IMR-90 (cell line): ENCODE results near the gene QKI. TPM values are rescaled to one million over a fixed set of nuclear protein-coding genes. Genes with fewer than 3 reads are reported as not detected.

Source experiments
- ATAC-seq: fragments of 200-7000 bp; cut with Tn5 transposase; 2 replicates; pipeline ENCODE4 v1.9.1; 2020; ENCODE audit warnings: low read depth, mild to moderate bottlenecking, moderate library complexity
- Bru-seq: library from RNA; stranded (reverse); fragments of 400-500 nt; gene quantifications from one replicate; lab custom pipeline; 2021; lab: Mats Ljungman, UMichigan
- BruChase-seq, 2 experiments: library from RNA; stranded (reverse); fragments of 400-500 nt; gene quantifications; one replicate each; lab custom pipeline; 2021; lab: Mats Ljungman, UMichigan
- BruUV-seq: library from RNA; stranded (reverse); fragments of 400-500 nt; replicated peaks from 2 replicates; lab custom pipeline; 2021; lab: Mats Ljungman, UMichigan
- CTCF ChIA-PET: fragments of 300-600 bp; formaldehyde crosslinking; extraction: SDS; loops from one replicate; lab custom pipeline; 2021; ENCODE audit warnings: antibody characterized with exemption; lab: Yijun Ruan, JAX
- POLR2A ChIA-PET: fragments of 300-600 bp; sonication (Branson Sonifier 250); formaldehyde crosslinking; loops from one replicate; lab custom pipeline; 2022; ENCODE audit warnings: antibody characterized with exemption; ENCODE audit not compliant: unreplicated experiment; lab: Charles Lee
- DNase-seq: peaks from one replicate; pipeline ENCODE4 v3.0.0; 2013
- H2AFZ ChIP-seq: replicated peaks from 2 replicates; pipeline ENCODE3; 2013; ENCODE audit warnings: low read length, mild to moderate bottlenecking; ENCODE audit not compliant: poor library complexity
- H2AK5ac ChIP-seq: 2 replicates; pipeline ENCODE4 v1.6.1; 2013; ENCODE audit warnings: low read depth, low read length, inconsistent platforms
- H2AK9ac ChIP-seq: replicated peaks from 2 replicates; pipeline ENCODE3; 2013; ENCODE audit warnings: mild to moderate bottlenecking, low read depth, low read length, moderate library complexity; ENCODE audit not compliant: poor library complexity
- H2BK120ac ChIP-seq: 2 replicates; pipeline ENCODE4 v1.6.1; 2013; ENCODE audit warnings: low read depth, low read length, inconsistent platforms
- H2BK15ac ChIP-seq: 3 replicates; pipeline ENCODE4 v1.6.1; 2013; ENCODE audit warnings: low read depth, low read length, inconsistent platforms
- H2BK20ac ChIP-seq: 2 replicates; pipeline ENCODE4 v1.6.1; 2013; ENCODE audit warnings: low read depth, mild to moderate bottlenecking, inconsistent platforms, low read length, moderate library complexity
- H2BK5ac ChIP-seq: 2 replicates; pipeline ENCODE4 v1.6.1; 2013; ENCODE audit warnings: mild to moderate bottlenecking, low read depth, low read length, inconsistent platforms; ENCODE audit not compliant: poor library complexity, severe bottlenecking
- H3K14ac ChIP-seq: replicated peaks from 2 replicates; pipeline ENCODE4 v1.6.1; 2013; ENCODE audit warnings: low read depth, low read length, inconsistent platforms
- H3K18ac ChIP-seq: 2 replicates; pipeline ENCODE4 v1.6.1; 2013; ENCODE audit warnings: low read depth, low read length, control low read depth
- H3K23ac ChIP-seq: 2 replicates; pipeline ENCODE4 v1.6.1; 2013; ENCODE audit warnings: low read depth, low read length, inconsistent platforms
- H3K27ac ChIP-seq: 2 replicates; pipeline ENCODE4 v1.5.1; 2013; ENCODE audit warnings: mild to moderate bottlenecking, control low read depth, low read length; ENCODE audit not compliant: insufficient read depth
- H3K27me3 ChIP-seq: 2 replicates; pipeline ENCODE4 v1.6.1; 2013; ENCODE audit warnings: low read length; ENCODE audit not compliant: control insufficient read depth, insufficient read depth
- H3K36me3 ChIP-seq: 2 replicates; pipeline ENCODE4 v1.6.1; 2013; ENCODE audit warnings: low read length, mixed read lengths; ENCODE audit not compliant: control insufficient read depth, insufficient read depth
- H3K4ac ChIP-seq: 2 replicates; pipeline ENCODE4 v1.6.1; 2013; ENCODE audit warnings: low read depth, low read length, inconsistent platforms
- H3K4me1 ChIP-seq: 2 replicates; pipeline ENCODE4 v1.6.1; 2013; ENCODE audit warnings: low read length, mixed read lengths; ENCODE audit not compliant: control insufficient read depth, insufficient read depth
- H3K4me2 ChIP-seq: 2 replicates; pipeline ENCODE4 v1.6.1; 2013; ENCODE audit warnings: low read depth, mild to moderate bottlenecking, control low read depth, low read length, moderate library complexity
- H3K4me3 ChIP-seq: 2 replicates; pipeline ENCODE4 v1.5.1; 2013; ENCODE audit warnings: low read depth, mild to moderate bottlenecking, control low read depth, low read length, moderate library complexity; ENCODE audit not compliant: insufficient read depth
- H3K56ac ChIP-seq: 2 replicates; pipeline ENCODE4 v1.6.1; 2013; ENCODE audit warnings: low read length, inconsistent platforms; ENCODE audit not compliant: insufficient read depth; ENCODE audit errors: extremely low read depth
- H3K79me1 ChIP-seq, 2 experiments: 2 replicates each; pipeline ENCODE4 v1.6.1; 2013; ENCODE audit warnings: low read length in 2 of 2, inconsistent platforms in 1 of 2, low read depth in 1 of 2
- H3K9ac ChIP-seq: 2 replicates; pipeline ENCODE4 v1.6.1; 2013; ENCODE audit warnings: low read depth, low read length, control low read depth
- H3K9me1 ChIP-seq: 2 replicates; pipeline ENCODE4 v1.6.1; 2013; ENCODE audit warnings: low read length, inconsistent platforms; ENCODE audit not compliant: insufficient read depth
- H3K9me3 ChIP-seq: 2 replicates; pipeline ENCODE4 v1.6.1; 2013; ENCODE audit warnings: low read length; ENCODE audit not compliant: control insufficient read depth, insufficient read depth
- H4K20me1 ChIP-seq: 2 replicates; pipeline ENCODE4 v1.6.1; 2013; ENCODE audit warnings: low read length, inconsistent platforms; ENCODE audit not compliant: insufficient read depth
- H4K5ac ChIP-seq: 2 replicates; pipeline ENCODE4 v1.6.1; 2013; ENCODE audit warnings: mild to moderate bottlenecking, low read depth, low read length, control low read depth
- H4K8ac ChIP-seq, 2 experiments: 2 replicates each; pipeline ENCODE4 v1.6.1; 2013; ENCODE audit warnings: low read depth in 2 of 2, low read length in 2 of 2, control low read depth in 1 of 2, inconsistent platforms in 1 of 2
- H4K91ac ChIP-seq: 2 replicates; pipeline ENCODE4 v1.6.1; 2013; ENCODE audit warnings: low read depth, low read length, inconsistent platforms; ENCODE audit not compliant: insufficient read depth
- BHLHE40 ChIP-seq: fragments of 150-350 bp; IDR thresholded peaks from 2 replicates; pipeline ENCODE4 v1.6.1; 2016; ENCODE audit warnings: mild to moderate bottlenecking, low read depth, low read length
- CEBPB ChIP-seq: IDR thresholded peaks from 2 replicates; pipeline ENCODE4 v1.6.1; 2012; ENCODE audit warnings: low read depth, low read length, improper control_type of control experiment
- CHD1 ChIP-seq: IDR thresholded peaks from 2 replicates; pipeline ENCODE4 v1.6.1; 2012; ENCODE audit warnings: low read depth, low read length, improper control_type of control experiment
- FOS ChIP-seq: fragments of 150-350 bp; IDR thresholded peaks from 2 replicates; pipeline ENCODE4 v1.6.1; 2016; ENCODE audit warnings: low read depth, low read length
- MAZ ChIP-seq: IDR thresholded peaks from 2 replicates; pipeline ENCODE4 v1.6.1; 2012; ENCODE audit warnings: low read depth, mild to moderate bottlenecking, low read length, improper control_type of control experiment, moderate library complexity, borderline replicate concordance
- MXI1 ChIP-seq: IDR thresholded peaks from 2 replicates; pipeline ENCODE4 v1.6.1; 2012; ENCODE audit warnings: low read depth, mild to moderate bottlenecking, low read length, moderate library complexity, borderline replicate concordance
- NFE2L2 ChIP-seq: fragments of 150-350 bp; IDR thresholded peaks from 2 replicates; pipeline ENCODE4 v1.6.1; 2016; ENCODE audit warnings: low read depth, mild to moderate bottlenecking, low read length
- POLR2A ChIP-seq: IDR thresholded peaks from 2 replicates; pipeline ENCODE4 v1.6.1; 2012; ENCODE audit warnings: mild to moderate bottlenecking, low read depth, low read length
- RCOR1 ChIP-seq: IDR thresholded peaks from 2 replicates; pipeline ENCODE4 v1.6.1; 2012; ENCODE audit warnings: mild to moderate bottlenecking, low read length, improper control_type of control experiment; ENCODE audit not compliant: insufficient replicate concordance
- RFX5 ChIP-seq: IDR thresholded peaks from 2 replicates; pipeline ENCODE4 v1.8.0; 2012; ENCODE audit warnings: low read depth, mild to moderate bottlenecking, low read length, moderate library complexity
- WGBS, 2 experiments: methylation state at CpG; one replicate each; pipeline versions ENCODE4 v1.1.5 to v1.1.7; 2013; ENCODE audit warnings: missing lambda C conversion rate in 2 of 2; ENCODE audit not compliant: insufficient read length in 1 of 2; ENCODE audit errors: extremely low coverage in 2 of 2; 5-methylcytosine and 5-hydroxymethylcytosine counted together
- dilution Hi-C: fragments of 300-500 bp; cut with HindIII; formaldehyde crosslinking; loops from one replicate; pipeline ENCODE4 v1.14.3; 2018; ENCODE audit warnings: low sequenced_read_pairs; ENCODE audit not compliant: unreplicated experiment
- in situ Hi-C: fragments of 300-500 bp; cut with MboI; formaldehyde crosslinking; loops from 3 replicates; pipeline ENCODE4 v1.14.3; 2019; ENCODE audit warnings: low sequenced_read_pairs, inconsistent platforms, mixed read lengths
- intact Hi-C: fragments of 100-400 bp; cut with micrococcal nuclease; formaldehyde crosslinking; loops from 2 replicates; pipeline ENCODE4 v1.10.0; 2022
- long read RNA-seq: library from polyadenylated mRNA; unstranded; transcript quantifications from one replicate; pipeline ENCODE4 v2.0.0, GENCODE V29; 2021; ENCODE audit not compliant: unreplicated experiment
- polyA plus RNA-seq, 3 experiments: library from polyadenylated mRNA; depleted of rRNA; stranded (reverse); fragments of >200 nt; gene quantifications; 2 replicates each; pipeline ENCODE4 v1.2.3, GENCODE V29; 2012; ENCODE audit warnings: low replicate concordance in 1 of 3
- total RNA-seq: library from RNA; depleted of rRNA; stranded (reverse); fragments of >200 nt; gene quantifications from 2 replicates; pipeline ENCODE4 v1.2.3, GENCODE V29; 2012; rRNA removed
- TF ChIP-seq, protein P1 (sequence below): fragments of 150-350 bp; IDR thresholded peaks from 2 replicates; pipeline ENCODE4 v1.6.1; 2016; ENCODE audit warnings: low read depth, mild to moderate bottlenecking, low read length, moderate library complexity, borderline replicate concordance
- TF ChIP-seq, protein P2 (sequence below): conservative IDR thresholded peaks from 2 replicates; pipeline ENCODE4 v1.5.1; 2012; ENCODE audit warnings: mild to moderate bottlenecking, low read depth, low read length, improper control_type of control experiment

The QKI gene
- total RNA-seq (171 and 232 TPM in 2 replicates), polyA plus RNA-seq (2012; rRNA removed) (106 and 112 TPM in 2 replicates), Bru-seq, nascent RNA (percentile 95 among the genes with signal in this experiment), BruChase-seq, experiment 1, labeled RNA remaining after a 6-hour chase (percentile 85 among the genes with signal in this experiment), BruChase-seq, experiment 2, labeled RNA remaining after a 2-hour chase (percentile 87 among the genes with signal in this experiment)
- 54.2 and 59.7 TPM in 2 replicates for polyA plus RNA-seq (2012; cell fraction: cytosol; rRNA removed)
- polyA plus RNA-seq (2012; cell fraction: nucleus; rRNA removed; ENCODE audit: low replicate concordance) = 57.1 and 121 TPM in 2 replicates
- long read RNA-seq, full-length matches to known transcripts = 56 of 80 reads
- long read RNA-seq, partial matches to known transcripts = 12 of 80 reads
- long read RNA-seq, other reads (novel, unspliced or antisense) = 12 of 80 reads

GRCh38 chr6:163414117-163414945, at the start of gene QKI:
TSS of gene QKI (plus strand) at chr6:163414718. CDS start at chr6:163415194, 476 bp downstream.
- H3K9me3 ChIP-seq = no peaks in the 10 kb centered on the region
- in situ Hi-C loops (loop anchor here (25.0 kb wide), 1 partner anchor 2002 kb away; no protein-coding TSS in a partner anchor), intact Hi-C loops (loop anchor here (2.0 to 10.0 kb wide), 4 partner anchors 450 to 1830 kb away; no protein-coding TSS in a partner anchor), dilution Hi-C loops (no loop called here)
- peak within 1 kb of the TSS; percentile 98 for H2AFZ ChIP-seq
- WGBS, 2 experiments = 0% methylated on average over 16 of the region's 127 CpGs; no CpG with 5 or more reads in 1 of the 2 experiments
- peak within 1 kb of the TSS; percentile 19 to 88; a peak in 2 of 4 replicates for H4K8ac ChIP-seq
- no peak within 1 kb of the TSS for H2BK20ac ChIP-seq
- BruUV-seq = no TSS peak
- H3K9ac ChIP-seq = peak within 1 kb of the TSS; percentile 100
- H3K27me3 ChIP-seq = no peaks in the 10 kb centered on the region
- ChIA-PET CTCF (no interaction called here), POLR2A (no interaction called here)
- peak within 1 kb of the TSS; percentile 81; the same call in 1 of the 2 replicates for H2BK120ac ChIP-seq
- H2BK5ac ChIP-seq = peak within 1 kb of the TSS; percentile 99
- H3K4me2 ChIP-seq = no peak within 1 kb of the TSS
- peak within 1 kb of the TSS; percentile 91 for H3K4ac ChIP-seq
- ATAC-seq (peak; percentile 59), DNase-seq (peak; percentile 67)
- H3K4me3 ChIP-seq = peak within 1 kb of the TSS; percentile 100
- peaks cover 15% of the 10 kb centered on the region for H4K20me1 ChIP-seq
- peak within 1 kb of the TSS; percentile 87 for H3K56ac ChIP-seq
- peak within 1 kb of the TSS; percentile 88 for H2AK9ac ChIP-seq
- H3K27ac ChIP-seq = peak within 1 kb of the TSS; percentile 99
- H3K18ac ChIP-seq = peak within 1 kb of the TSS; percentile 78; the same call in 1 of the 2 replicates
- H3K79me1 ChIP-seq = no peaks in the 10 kb centered on the region
- no peaks in the 10 kb centered on the region for H3K36me3 ChIP-seq
- H3K9me1 ChIP-seq = no peaks in the 10 kb centered on the region
- peak within 1 kb of the TSS; percentile 93 for H3K14ac ChIP-seq
- H3K4me1 ChIP-seq = peaks cover 2% of the 10 kb centered on the region; the same call in 1 of the 2 replicates
- H2BK15ac ChIP-seq = no peak within 1 kb of the TSS
- H3K23ac ChIP-seq = peak within 1 kb of the TSS; percentile 89; the same call in 1 of the 2 replicates
- peak within 1 kb of the TSS; percentile 20; the same call in 1 of the 2 replicates for H2AK5ac ChIP-seq
- peak within 1 kb of the TSS; percentile 73 for H4K91ac ChIP-seq
- peak within 1 kb of the TSS; percentile 86 for H4K5ac ChIP-seq
- TF ChIP-seq, protein P1, sequence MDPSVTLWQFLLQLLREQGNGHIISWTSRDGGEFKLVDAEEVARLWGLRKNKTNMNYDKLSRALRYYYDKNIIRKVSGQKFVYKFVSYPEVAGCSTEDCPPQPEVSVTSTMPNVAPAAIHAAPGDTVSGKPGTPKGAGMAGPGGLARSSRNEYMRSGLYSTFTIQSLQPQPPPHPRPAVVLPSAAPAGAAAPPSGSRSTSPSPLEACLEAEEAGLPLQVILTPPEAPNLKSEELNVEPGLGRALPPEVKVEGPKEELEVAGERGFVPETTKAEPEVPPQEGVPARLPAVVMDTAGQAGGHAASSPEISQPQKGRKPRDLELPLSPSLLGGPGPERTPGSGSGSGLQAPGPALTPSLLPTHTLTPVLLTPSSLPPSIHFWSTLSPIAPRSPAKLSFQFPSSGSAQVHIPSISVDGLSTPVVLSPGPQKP = no peak
- TF ChIP-seq CEBPB (no peak), FOS (no peak), CHD1 (no peak), NFE2L2 (no peak), POLR2A (peak; percentile 70), MAZ (peak; percentile 16; the same call in 1 of the 2 replicates), RFX5 (no peak), BHLHE40 (no peak), RCOR1 (no peak), MXI1 (no peak)
- TF ChIP-seq, protein P2, sequence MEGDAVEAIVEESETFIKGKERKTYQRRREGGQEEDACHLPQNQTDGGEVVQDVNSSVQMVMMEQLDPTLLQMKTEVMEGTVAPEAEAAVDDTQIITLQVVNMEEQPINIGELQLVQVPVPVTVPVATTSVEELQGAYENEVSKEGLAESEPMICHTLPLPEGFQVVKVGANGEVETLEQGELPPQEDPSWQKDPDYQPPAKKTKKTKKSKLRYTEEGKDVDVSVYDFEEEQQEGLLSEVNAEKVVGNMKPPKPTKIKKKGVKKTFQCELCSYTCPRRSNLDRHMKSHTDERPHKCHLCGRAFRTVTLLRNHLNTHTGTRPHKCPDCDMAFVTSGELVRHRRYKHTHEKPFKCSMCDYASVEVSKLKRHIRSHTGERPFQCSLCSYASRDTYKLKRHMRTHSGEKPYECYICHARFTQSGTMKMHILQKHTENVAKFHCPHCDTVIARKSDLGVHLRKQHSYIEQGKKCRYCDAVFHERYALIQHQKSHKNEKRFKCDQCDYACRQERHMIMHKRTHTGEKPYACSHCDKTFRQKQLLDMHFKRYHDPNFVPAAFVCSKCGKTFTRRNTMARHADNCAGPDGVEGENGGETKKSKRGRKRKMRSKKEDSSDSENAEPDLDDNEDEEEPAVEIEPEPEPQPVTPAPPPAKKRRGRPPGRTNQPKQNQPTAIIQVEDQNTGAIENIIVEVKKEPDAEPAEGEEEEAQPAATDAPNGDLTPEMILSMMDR = no peak
